Neural cell (in vitro differentiated cells): Measurements from ENCODE around the gene TSPEAR. TPM values are rescaled to one million over a fixed set of nuclear protein-coding genes. Genes with fewer than 3 reads are reported as not detected.
"Not testable (repeated sequence)": the region's sequence is repeated elsewhere in the genome, so short reads cannot be mapped to it uniquely, and the experiment has no call there.

ENCODE experiments used
- H2AFZ ChIP-seq: fragments of 200-600, 300-800 bp; sonication (generic), shearing (Covaris generic); 2 replicates; pipeline ENCODE4 v1.6.0; 2014; ENCODE audit warnings: low read depth, mild to moderate bottlenecking, antibody characterized with exemption, low read length, moderate library complexity
- H3F3A ChIP-seq: fragments of 200-600 bp; shearing (Covaris generic); 2 replicates; pipeline ENCODE4 v1.6.1; 2016; ENCODE audit warnings: mild to moderate bottlenecking, moderate library complexity, mixed read lengths, antibody characterized with exemption, low read length; ENCODE audit not compliant: insufficient read depth, poor library complexity, severe bottlenecking
- H3K27ac ChIP-seq: fragments of 200-600, 300-800 bp; sonication (generic), shearing (Covaris generic); 2 replicates; pipeline ENCODE4 v1.5.1; 2014; ENCODE audit warnings: mild to moderate bottlenecking, low read length, moderate library complexity
- H3K27me3 ChIP-seq: fragments of 300-800, 200-600 bp; sonication (generic), shearing (Covaris generic); 2 replicates; pipeline ENCODE4 v1.6.0; 2014; ENCODE audit warnings: mild to moderate bottlenecking, low read depth, low read length, moderate library complexity; ENCODE audit not compliant: insufficient read depth
- H3K36me3 ChIP-seq: fragments of 300-800, 200-600 bp; sonication (generic), shearing (Covaris generic); 2 replicates; pipeline ENCODE4 v1.5.1; 2014; ENCODE audit warnings: mild to moderate bottlenecking, antibody characterized with exemption, low read length, moderate library complexity; ENCODE audit not compliant: insufficient read depth
- H3K4me2 ChIP-seq: fragments of 300-800, 200-600 bp; sonication (generic), shearing (Covaris generic); 2 replicates; pipeline ENCODE4 v1.6.0; 2014; ENCODE audit warnings: mild to moderate bottlenecking, low read length
- H3K4me3 ChIP-seq: fragments of 300-800, 200-600 bp; sonication (generic), shearing (Covaris generic); 2 replicates; pipeline ENCODE4 v1.5.1; 2014; ENCODE audit warnings: mild to moderate bottlenecking, low read length, moderate library complexity
- H3K79me2 ChIP-seq: fragments of 200-600 bp; shearing (Covaris generic); replicated peaks from 2 replicates; pipeline ENCODE4 v1.6.0; 2014; ENCODE audit warnings: mild to moderate bottlenecking, low read length, moderate library complexity; ENCODE audit not compliant: insufficient read depth
- H3K9ac ChIP-seq: fragments of 300-800, 200-600 bp; sonication (generic), shearing (Covaris generic); 2 replicates; pipeline ENCODE4 v1.6.1; 2016; ENCODE audit warnings: mild to moderate bottlenecking, low read length, mixed read lengths
- H3K9me2 ChIP-seq: fragments of 200-600 bp; shearing (Covaris generic); 2 replicates; pipeline ENCODE4 v1.6.1; 2016; ENCODE audit warnings: mild to moderate bottlenecking, low read length, mixed read lengths; ENCODE audit not compliant: insufficient read depth
- H3K9me3 ChIP-seq: fragments of 200-600, 300-800 bp; sonication (generic), shearing (Covaris generic); 2 replicates; pipeline ENCODE4 v1.6.1; 2016; ENCODE audit warnings: mild to moderate bottlenecking, mixed run types, low read length, moderate library complexity, mixed read lengths
- H4K20me1 ChIP-seq: fragments of 200-600 bp; shearing (Covaris generic); 2 replicates; pipeline ENCODE4 v1.6.1; 2016; ENCODE audit warnings: mild to moderate bottlenecking, mixed run types; ENCODE audit not compliant: insufficient read depth
- EP300 ChIP-seq: fragments of 450-650 bp; conservative IDR thresholded peaks from 2 replicates; pipeline ENCODE4 v1.6.1; 2014; ENCODE audit warnings: antibody characterized with exemption, mild to moderate bottlenecking, moderate library complexity; ENCODE audit not compliant: poor library complexity, severe bottlenecking
- EZH2 ChIP-seq: fragments of 200-600, 300-800 bp; shearing (Covaris generic), sonication (generic); IDR thresholded peaks from 2 replicates; pipeline ENCODE4 v1.6.1; 2014; ENCODE audit warnings: antibody characterized with exemption, low read length, borderline replicate concordance, mild to moderate bottlenecking; ENCODE audit not compliant: insufficient read depth, poor library complexity, severe bottlenecking
- MXI1 ChIP-seq: fragments of 450-650 bp; conservative IDR thresholded peaks from 2 replicates; pipeline ENCODE4 v1.6.1; 2014; ENCODE audit warnings: antibody characterized with exemption, mild to moderate bottlenecking; ENCODE audit not compliant: poor library complexity, severe bottlenecking
- POLR2AphosphoS5 ChIP-seq: IDR thresholded peaks from 2 replicates; pipeline ENCODE4 v1.6.1; 2012
- RAD21 ChIP-seq: fragments of 450-650 bp; conservative IDR thresholded peaks from 2 replicates; pipeline ENCODE4 v1.6.1; 2014; ENCODE audit warnings: antibody characterized with exemption, mild to moderate bottlenecking, moderate library complexity
- SMC3 ChIP-seq: fragments of 450-650 bp; conservative IDR thresholded peaks from 2 replicates; pipeline ENCODE4 v1.6.1; 2014; ENCODE audit warnings: antibody characterized with exemption, mild to moderate bottlenecking, moderate library complexity; ENCODE audit not compliant: poor library complexity
- TAF1 ChIP-seq: IDR thresholded peaks from 2 replicates; pipeline ENCODE4 v1.6.1; 2012; ENCODE audit warnings: low read depth
- polyA plus RNA-seq: library from polyadenylated mRNA; depleted of rRNA; stranded (reverse); fragments of >200 nt; gene quantifications from 2 replicates; pipeline ENCODE4 v1.2.3, GENCODE V29; 2014
- TF ChIP-seq, protein P1 (sequence below): IDR thresholded peaks from 2 replicates; pipeline ENCODE4 v1.6.1; 2012; ENCODE audit warnings: borderline replicate concordance
- TF ChIP-seq, protein P2 (sequence below): fragments of 450-650 bp; IDR thresholded peaks from 2 replicates; pipeline ENCODE4 v1.5.1; 2014; ENCODE audit warnings: antibody characterized with exemption, mild to moderate bottlenecking, moderate library complexity; ENCODE audit not compliant: poor library complexity, severe bottlenecking

Gene TSPEAR
- polyA plus RNA-seq, 1 donor from 2014 or later: 0.19 TPM

DNA sequence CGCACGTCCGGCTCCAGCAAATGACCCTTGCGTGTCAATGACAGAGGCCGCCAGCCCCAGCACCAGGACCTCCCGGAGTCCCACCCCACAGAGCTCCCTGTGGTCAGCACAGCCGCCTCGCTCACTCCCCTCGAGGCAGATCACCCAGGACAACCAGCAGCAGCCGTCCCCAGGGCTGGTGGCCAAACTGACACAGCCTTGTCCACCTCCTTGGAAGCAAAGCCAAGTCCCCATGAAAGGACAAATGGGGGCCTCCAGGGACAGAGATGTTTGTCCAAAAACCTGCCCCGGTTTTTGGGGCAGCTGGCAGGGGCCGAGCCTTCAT is 72.1 kb downstream of the TSPEAR start:
- H3K79me2 ChIP-seq: no peaks in the 10 kb centered on the region
- H3K27me3 ChIP-seq: no peaks in the 10 kb centered on the region
- no peak overlapping the region for H3K27ac ChIP-seq
- TF ChIP-seq TAF1 (no peak), EZH2 (no peak), EP300 (no peak), RAD21 (no peak), MXI1 (no peak), POLR2AphosphoS5 (no peak), SMC3 (no peak)
- TF ChIP-seq, protein P1, sequence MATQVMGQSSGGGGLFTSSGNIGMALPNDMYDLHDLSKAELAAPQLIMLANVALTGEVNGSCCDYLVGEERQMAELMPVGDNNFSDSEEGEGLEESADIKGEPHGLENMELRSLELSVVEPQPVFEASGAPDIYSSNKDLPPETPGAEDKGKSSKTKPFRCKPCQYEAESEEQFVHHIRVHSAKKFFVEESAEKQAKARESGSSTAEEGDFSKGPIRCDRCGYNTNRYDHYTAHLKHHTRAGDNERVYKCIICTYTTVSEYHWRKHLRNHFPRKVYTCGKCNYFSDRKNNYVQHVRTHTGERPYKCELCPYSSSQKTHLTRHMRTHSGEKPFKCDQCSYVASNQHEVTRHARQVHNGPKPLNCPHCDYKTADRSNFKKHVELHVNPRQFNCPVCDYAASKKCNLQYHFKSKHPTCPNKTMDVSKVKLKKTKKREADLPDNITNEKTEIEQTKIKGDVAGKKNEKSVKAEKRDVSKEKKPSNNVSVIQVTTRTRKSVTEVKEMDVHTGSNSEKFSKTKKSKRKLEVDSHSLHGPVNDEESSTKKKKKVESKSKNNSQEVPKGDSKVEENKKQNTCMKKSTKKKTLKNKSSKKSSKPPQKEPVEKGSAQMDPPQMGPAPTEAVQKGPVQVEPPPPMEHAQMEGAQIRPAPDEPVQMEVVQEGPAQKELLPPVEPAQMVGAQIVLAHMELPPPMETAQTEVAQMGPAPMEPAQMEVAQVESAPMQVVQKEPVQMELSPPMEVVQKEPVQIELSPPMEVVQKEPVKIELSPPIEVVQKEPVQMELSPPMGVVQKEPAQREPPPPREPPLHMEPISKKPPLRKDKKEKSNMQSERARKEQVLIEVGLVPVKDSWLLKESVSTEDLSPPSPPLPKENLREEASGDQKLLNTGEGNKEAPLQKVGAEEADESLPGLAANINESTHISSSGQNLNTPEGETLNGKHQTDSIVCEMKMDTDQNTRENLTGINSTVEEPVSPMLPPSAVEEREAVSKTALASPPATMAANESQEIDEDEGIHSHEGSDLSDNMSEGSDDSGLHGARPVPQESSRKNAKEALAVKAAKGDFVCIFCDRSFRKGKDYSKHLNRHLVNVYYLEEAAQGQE: no peak
- TF ChIP-seq, protein P2, sequence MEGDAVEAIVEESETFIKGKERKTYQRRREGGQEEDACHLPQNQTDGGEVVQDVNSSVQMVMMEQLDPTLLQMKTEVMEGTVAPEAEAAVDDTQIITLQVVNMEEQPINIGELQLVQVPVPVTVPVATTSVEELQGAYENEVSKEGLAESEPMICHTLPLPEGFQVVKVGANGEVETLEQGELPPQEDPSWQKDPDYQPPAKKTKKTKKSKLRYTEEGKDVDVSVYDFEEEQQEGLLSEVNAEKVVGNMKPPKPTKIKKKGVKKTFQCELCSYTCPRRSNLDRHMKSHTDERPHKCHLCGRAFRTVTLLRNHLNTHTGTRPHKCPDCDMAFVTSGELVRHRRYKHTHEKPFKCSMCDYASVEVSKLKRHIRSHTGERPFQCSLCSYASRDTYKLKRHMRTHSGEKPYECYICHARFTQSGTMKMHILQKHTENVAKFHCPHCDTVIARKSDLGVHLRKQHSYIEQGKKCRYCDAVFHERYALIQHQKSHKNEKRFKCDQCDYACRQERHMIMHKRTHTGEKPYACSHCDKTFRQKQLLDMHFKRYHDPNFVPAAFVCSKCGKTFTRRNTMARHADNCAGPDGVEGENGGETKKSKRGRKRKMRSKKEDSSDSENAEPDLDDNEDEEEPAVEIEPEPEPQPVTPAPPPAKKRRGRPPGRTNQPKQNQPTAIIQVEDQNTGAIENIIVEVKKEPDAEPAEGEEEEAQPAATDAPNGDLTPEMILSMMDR: no peak
- no peak overlapping the region for H3K9ac ChIP-seq
- no peaks in the 10 kb centered on the region for H3F3A ChIP-seq
- no peak overlapping the region for H3K4me3 ChIP-seq
- H3K9me2 ChIP-seq: no peaks in the 10 kb centered on the region
- peaks cover 4% of the 10 kb centered on the region for H3K9me3 ChIP-seq
- H3K36me3 ChIP-seq: no peaks in the 10 kb centered on the region
- no peaks in the 10 kb centered on the region for H4K20me1 ChIP-seq
- H2AFZ ChIP-seq: no peak overlapping the region
- no peak overlapping the region for H3K4me2 ChIP-seq

DNA sequence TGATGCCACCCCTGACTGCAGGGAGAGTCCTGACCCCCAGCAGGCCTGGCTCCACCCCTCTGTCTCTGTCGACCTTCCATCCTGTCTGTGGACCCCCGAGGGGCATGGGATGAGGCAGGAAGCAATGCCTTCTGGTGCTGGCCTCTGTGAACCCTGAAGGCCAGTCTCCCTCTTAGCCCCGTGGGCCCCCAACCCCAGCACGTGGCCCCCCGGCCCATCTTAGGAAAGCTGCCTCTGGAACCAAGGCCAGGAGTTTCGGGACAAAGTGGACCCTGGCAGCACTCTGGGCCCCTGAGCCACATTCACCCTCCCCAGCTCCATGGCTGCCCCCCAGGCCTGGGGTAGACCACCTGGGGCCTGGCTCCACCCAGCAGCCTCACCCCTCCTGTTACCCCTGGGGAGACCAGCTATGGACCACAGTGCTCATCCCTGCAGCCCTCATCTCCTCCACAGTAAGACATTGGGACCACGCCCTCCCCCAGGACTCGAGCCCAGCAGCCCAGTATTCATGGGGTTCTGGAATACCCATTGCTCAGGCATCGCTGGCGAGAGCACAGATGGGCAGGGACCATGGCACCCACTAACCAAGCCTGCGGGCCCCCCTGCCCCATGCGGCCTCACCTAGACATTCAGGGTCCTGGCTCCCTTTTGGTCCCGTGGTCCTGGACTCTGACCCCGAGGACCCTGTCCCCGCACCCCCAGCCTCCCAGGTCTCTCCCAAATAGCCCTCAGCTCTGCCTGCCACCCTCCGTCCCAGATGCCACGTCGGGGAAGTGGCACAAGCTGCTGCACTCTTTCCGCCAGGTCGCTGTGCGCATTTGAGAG is 72.7 kb downstream of the TSPEAR start:
- H4K20me1 ChIP-seq, H3K27ac ChIP-seq, H3K9ac ChIP-seq, H3K27me3 ChIP-seq, H3K4me2 ChIP-seq, H3F3A ChIP-seq, H3K79me2 ChIP-seq, H3K9me3 ChIP-seq, H3K4me3 ChIP-seq, H3K9me2 ChIP-seq, H2AFZ ChIP-seq, H3K36me3 ChIP-seq: not testable (repeated sequence)

DNA sequence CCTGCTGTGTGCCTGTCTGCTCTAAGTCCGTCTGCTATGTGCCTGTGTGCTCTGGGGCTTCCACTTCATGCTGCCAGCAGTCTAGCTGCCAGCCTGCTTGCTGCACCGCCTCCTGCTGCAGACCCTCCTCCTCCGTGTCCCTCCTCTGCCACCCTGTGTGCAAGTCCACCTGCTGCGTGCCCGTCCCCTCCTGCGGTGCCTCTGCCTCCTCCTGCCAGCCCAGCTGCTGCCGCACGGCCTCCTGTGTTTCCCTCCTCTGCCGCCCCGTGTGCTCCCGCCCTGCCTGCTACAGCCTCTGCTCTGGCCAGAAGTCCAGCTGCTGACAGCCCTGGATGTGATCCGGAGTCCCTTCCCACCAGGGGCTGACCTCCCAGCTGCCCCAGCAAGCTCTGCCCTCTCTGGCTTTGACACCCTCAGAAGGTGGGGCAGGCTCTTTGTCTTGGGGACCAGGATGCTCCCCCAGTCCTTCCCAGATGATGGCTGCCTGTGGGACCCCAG is 73.5 kb downstream of the TSPEAR start:
- not testable (repeated sequence) for H2AFZ ChIP-seq, H3K9me3 ChIP-seq, H3K9me2 ChIP-seq, H3K36me3 ChIP-seq, H3K27me3 ChIP-seq, H3K9ac ChIP-seq, H3K4me3 ChIP-seq, H3K27ac ChIP-seq, H3K79me2 ChIP-seq, H3F3A ChIP-seq, H3K4me2 ChIP-seq, H4K20me1 ChIP-seq
